SJSA1 (cell line): ENCODE results near the gene PCK2. TPM values are rescaled to one million over a fixed set of nuclear protein-coding genes. Genes with fewer than 3 reads are reported as not detected.

Experiments
- DNase-seq, 2 experiments: peaks; one replicate each; pipeline ENCODE4 v3.0.0-alpha.2; 2015 to 2020; ENCODE audit warnings: low spot score in 2 of 2, low read depth in 1 of 2
- H3K27ac ChIP-seq: fragments of 250-450 bp; sonication (Bioruptor Pico); 2 replicates; pipeline ENCODE4 v1.5.1; 2020; ENCODE audit warnings: mild to moderate bottlenecking, moderate library complexity
- H3K27me3 ChIP-seq: fragments of 250-450 bp; sonication (Bioruptor Pico); replicated peaks from 2 replicates; pipeline ENCODE4 v1.5.1; 2020; ENCODE audit warnings: mild to moderate bottlenecking, moderate library complexity
- H3K36me3 ChIP-seq: fragments of 250-450 bp; sonication (Bioruptor Pico); 2 replicates; pipeline ENCODE4 v1.5.1; 2020; ENCODE audit warnings: mild to moderate bottlenecking
- H3K4me1 ChIP-seq: fragments of 250-450 bp; sonication (Bioruptor Pico); replicated peaks from 2 replicates; pipeline ENCODE4 v1.6.1; 2021; ENCODE audit warnings: mild to moderate bottlenecking
- H3K4me3 ChIP-seq: fragments of 250-450 bp; sonication (Bioruptor Pico); 2 replicates; pipeline ENCODE4 v1.5.1; 2020; ENCODE audit warnings: mild to moderate bottlenecking
- H3K9me3 ChIP-seq: fragments of 250-450 bp; sonication (Bioruptor Pico); replicated peaks from 2 replicates; pipeline ENCODE4 v1.5.1; 2020; ENCODE audit warnings: mild to moderate bottlenecking
- total RNA-seq: library from RNA; depleted of rRNA; stranded (reverse); fragments of >200 nt; shearing (Covaris generic); gene quantifications from 2 replicates; pipeline ENCODE4 v1.2.3, GENCODE V29; 2014

Gene PCK2
- total RNA-seq, 1 experiment from 2014 or later, result 5.3 TPM

- peaks cover 23% of the 10 kb centered on the region for H3K36me3 ChIP-seq
- peak overlapping the region; percentile 92 for H3K27ac ChIP-seq
Measured at GRCh38 chr14:24115422-24116127, 21.5 kb downstream of the PCK2 start.

GRCh38 chr14:24116128-24116814, 22.2 kb downstream of the PCK2 start:
- no peak for DNase-seq
- H3K27me3 ChIP-seq, result no peaks in the 10 kb centered on the region
- H3K36me3 ChIP-seq, result peaks cover 25% of the 10 kb centered on the region
- no peaks in the 10 kb centered on the region for H3K9me3 ChIP-seq
- peaks cover 7% of the 10 kb centered on the region for H3K4me1 ChIP-seq
- H3K27ac ChIP-seq, result no peak overlapping the region
- H3K4me3 ChIP-seq, result no peak overlapping the region

More at GRCh38 chr14:24115422-24116127, 21.5 kb downstream of the PCK2 start:
- no peak for DNase-seq
- peak overlapping the region; percentile 65 for H3K4me3 ChIP-seq
- H3K9me3 ChIP-seq, result no peaks in the 10 kb centered on the region
- no peaks in the 10 kb centered on the region for H3K27me3 ChIP-seq
- H3K4me1 ChIP-seq, result peaks cover 7% of the 10 kb centered on the region

- Histone ChIP-seq H3K27me3 (no peaks in the 10 kb centered on the region), H3K4me3 (no peak overlapping the region), H3K9me3 (no peaks in the 10 kb centered on the region), H3K36me3 (peaks cover 30% of the 10 kb centered on the region), H3K4me1 (peaks cover 7% of the 10 kb centered on the region), H3K27ac (no peak overlapping the region)
- DNase-seq, result no peak
Measured at GRCh38 chr14:24117179-24117578, 23.1 kb downstream of the PCK2 start.

GRCh38 chr14:24119691-24120090, 25.6 kb downstream of the PCK2 start:
- Histone ChIP-seq H3K36me3 (peaks cover 30% of the 10 kb centered on the region), H3K9me3 (no peaks in the 10 kb centered on the region), H3K27me3 (no peaks in the 10 kb centered on the region), H3K4me3 (no peak overlapping the region), H3K27ac (no peak overlapping the region), H3K4me1 (peaks cover 7% of the 10 kb centered on the region)
- DNase-seq, result no peak

GRCh38 chr14:24121210-24121609, 27.1 kb downstream of the PCK2 start:
- no peaks in the 10 kb centered on the region for H3K27me3 ChIP-seq
- no peak overlapping the region for H3K4me3 ChIP-seq

GRCh38 chr14:24122416-24122815, 28.3 kb downstream of the PCK2 start:
- no peaks in the 10 kb centered on the region for H3K4me1 ChIP-seq
- no peaks in the 10 kb centered on the region for H3K27me3 ChIP-seq
- no peak for DNase-seq
- H3K27ac ChIP-seq, result no peak overlapping the region
- peaks cover 20% of the 10 kb centered on the region for H3K36me3 ChIP-seq
- H3K4me3 ChIP-seq, result no peak overlapping the region
- H3K9me3 ChIP-seq, result no peaks in the 10 kb centered on the region

More at GRCh38 chr14:24121210-24121609, 27.1 kb downstream of the PCK2 start:
- Histone ChIP-seq H3K9me3 (no peaks in the 10 kb centered on the region), H3K27ac (no peak overlapping the region), H3K4me1 (no peaks in the 10 kb centered on the region), H3K36me3 (peaks cover 30% of the 10 kb centered on the region)
- DNase-seq, result no peak

- Histone ChIP-seq H3K27me3 (no peaks in the 10 kb centered on the region), H3K27ac (no peak overlapping the region), H3K4me3 (no peak overlapping the region), H3K9me3 (no peaks in the 10 kb centered on the region), H3K36me3 (peaks cover 18% of the 10 kb centered on the region), H3K4me1 (no peaks in the 10 kb centered on the region)
- DNase-seq, result no peak
Measured at GRCh38 chr14:24122898-24123297, 28.8 kb downstream of the PCK2 start.

- no peak for DNase-seq
- Histone ChIP-seq H3K27me3 (no peaks in the 10 kb centered on the region), H3K27ac (no peak overlapping the region)
Measured at GRCh38 chr14:24123424-24124417, 29.6 kb downstream of the PCK2 start.

GRCh38 chr14:24126939-24127338, 32.8 kb downstream of the PCK2 start:
- DNase-seq, result no peak
- H3K27me3 ChIP-seq, result no peaks in the 10 kb centered on the region
- H3K36me3 ChIP-seq, result no peaks in the 10 kb centered on the region; the same call in 1 of the 2 replicates
- no peaks in the 10 kb centered on the region for H3K9me3 ChIP-seq
- no peaks in the 10 kb centered on the region for H3K4me1 ChIP-seq
- no peak overlapping the region for H3K4me3 ChIP-seq
- no peak overlapping the region for H3K27ac ChIP-seq

More at GRCh38 chr14:24123424-24124417, 29.6 kb downstream of the PCK2 start:
- Histone ChIP-seq H3K4me1 (no peaks in the 10 kb centered on the region), H3K36me3 (peaks cover 14% of the 10 kb centered on the region), H3K4me3 (no peak overlapping the region), H3K9me3 (no peaks in the 10 kb centered on the region)

- Histone ChIP-seq H3K4me1 (no peaks in the 10 kb centered on the region), H3K36me3 (no peaks in the 10 kb centered on the region), H3K9me3 (no peaks in the 10 kb centered on the region), H3K27ac (no peak overlapping the region), H3K27me3 (no peaks in the 10 kb centered on the region), H3K4me3 (no peak overlapping the region)
- DNase-seq, result no peak
Measured at GRCh38 chr14:24127673-24128072, 33.6 kb downstream of the PCK2 start.

GRCh38 chr14:24129410-24129998, 35.4 kb downstream of the PCK2 start:
- Histone ChIP-seq H3K4me3 (no peak overlapping the region), H3K27me3 (no peaks in the 10 kb centered on the region), H3K36me3 (no peaks in the 10 kb centered on the region), H3K9me3 (no peaks in the 10 kb centered on the region), H3K27ac (no peak overlapping the region), H3K4me1 (no peaks in the 10 kb centered on the region)
- DNase-seq, result no peak

- DNase-seq, result no peak
- no peak within 1 kb of the TSS for H3K27ac ChIP-seq
- H3K4me1 ChIP-seq, result peaks cover 1% of the 10 kb centered on the region
- no peak within 1 kb of the TSS for H3K4me3 ChIP-seq
- H3K27me3 ChIP-seq, result no peaks in the 10 kb centered on the region
- H3K36me3 ChIP-seq, result no peaks in the 10 kb centered on the region
- H3K9me3 ChIP-seq, result no peaks in the 10 kb centered on the region
Measured at GRCh38 chr14:24130380-24130716, 36.2 kb downstream of the PCK2 start, which contains the start of gene FITM1. TSS of gene FITM1 (plus strand) at chr14:24130659. CDS start at chr14:24131564, 905 bp downstream.
